K562 (cell line): ENCODE data around the gene SRPX. TPM values are rescaled to one million over a fixed set of nuclear protein-coding genes. Genes with fewer than 3 reads are reported as not detected.
A peak's percentile ranks its signal among the peaks of the same experiment; 100 is the strongest.

Experiments
- ATAC-seq: fragments of 200-7000 bp; cut with Tn5 transposase; 3 replicates; pipeline ENCODE4 v1.9.1; 2020; ENCODE audit warnings: moderate library complexity
- Bru-seq: library from RNA; stranded (reverse); fragments of 400-500 nt; gene quantifications from one replicate; lab custom pipeline; 2021; lab: Mats Ljungman, UMichigan
- BruChase-seq, 2 experiments: library from RNA; stranded (reverse); fragments of 400-500 nt; gene quantifications; one replicate each; lab custom pipeline; 2021; lab: Mats Ljungman, UMichigan
- BruUV-seq: library from RNA; stranded (reverse); fragments of 400-500 nt; replicated peaks from 2 replicates; lab custom pipeline; 2021; lab: Mats Ljungman, UMichigan
- CTCF ChIA-PET: fragments of 300-600 bp; formaldehyde crosslinking; extraction: SDS; loops from one replicate; lab custom pipeline; 2021; ENCODE audit warnings: low intra/inter-chr PET ratio; lab: Yijun Ruan, JAX
- POLR2A ChIA-PET: fragments of 300-600, 350-650 bp; sonication (Branson Sonifier 250); formaldehyde crosslinking; extraction: SDS; loops from one replicate; lab custom pipeline; 2021; ENCODE audit warnings: antibody characterized with exemption, inconsistent platforms; lab: Yijun Ruan, JAX
- DNase-seq, 4 experiments: peaks; one replicate each; pipeline versions ENCODE4 v3.0.0 to v3.0.0-alpha.2; 2011 to 2018; ENCODE audit warnings: low spot score in 3 of 4, mixed read lengths in 3 of 4; ENCODE audit errors: extremely low read depth in 1 of 4
- FAIRE-seq: peaks from 2 replicates; lab custom pipeline; 2011; peaks lifted over from hg19 to GRCh38; lab: Jason Lieb, UNC
- H2AFZ ChIP-seq: 2 replicates; pipeline ENCODE4 v1.6.0; 2011; ENCODE audit warnings: low read depth, low read length, control low read depth, inconsistent platforms
- H3K27ac ChIP-seq: fragments of 200-600 bp; 3 replicates; pipeline ENCODE4 v1.8.0; 2011; ENCODE audit warnings: low read depth, mild to moderate bottlenecking, control low read depth, inconsistent platforms, low read length, moderate library complexity, mixed read lengths; ENCODE audit errors: extremely low read depth
- H3K27me3 ChIP-seq, 2 experiments: fragments of 300-600 bp in 1 of 2; 2 replicates in 1 of 2; 3 replicates in 1 of 2; pipeline versions ENCODE4 v1.6.0 to v1.8.0; 2011; ENCODE audit warnings: inconsistent platforms in 2 of 2, low read length in 2 of 2, mild to moderate bottlenecking in 1 of 2, mixed read lengths in 1 of 2, moderate library complexity in 1 of 2; ENCODE audit not compliant: control insufficient read depth in 2 of 2, insufficient read depth in 2 of 2
- H3K36me3 ChIP-seq: fragments of 300-600 bp; 3 replicates; pipeline ENCODE4 v1.8.0; 2011; ENCODE audit warnings: mild to moderate bottlenecking, low read length, inconsistent platforms; ENCODE audit not compliant: control insufficient read depth, insufficient read depth
- H3K4me1 ChIP-seq, 2 experiments: fragments of 200-600 bp in 1 of 2; replicated peaks in 1 of 2; 2 replicates in 1 of 2; 3 replicates in 1 of 2; pipeline versions ENCODE4 v1.5.1 to v1.8.0; 2011; ENCODE audit warnings: inconsistent platforms in 2 of 2, low read length in 2 of 2, mild to moderate bottlenecking in 1 of 2, mixed read lengths in 1 of 2, moderate library complexity in 1 of 2; ENCODE audit not compliant: control insufficient read depth in 2 of 2, insufficient read depth in 2 of 2
- H3K4me2 ChIP-seq: 2 replicates; pipeline ENCODE4 v1.6.1; 2011; ENCODE audit warnings: low read length, control low read depth, inconsistent platforms, mixed read lengths; ENCODE audit not compliant: insufficient read depth
- H3K4me3 ChIP-seq: fragments of 200-600 bp; sonication (generic), shearing (Covaris generic); 2 replicates; pipeline ENCODE4 v1.5.1; 2016; ENCODE audit warnings: control low read depth, inconsistent platforms
- H3K79me2 ChIP-seq: fragments of 200-600 bp; 3 replicates; pipeline ENCODE4 v1.8.0; 2011; ENCODE audit warnings: low read length, inconsistent platforms; ENCODE audit not compliant: control insufficient read depth, insufficient read depth
- H3K9ac ChIP-seq, 2 experiments: 2 replicates each; pipeline versions ENCODE4 v1.6.0 to v1.6.1; 2011; ENCODE audit warnings: low read depth in 2 of 2, low read length in 2 of 2, control low read depth in 1 of 2, inconsistent platforms in 1 of 2, mild to moderate bottlenecking in 1 of 2, mixed read lengths in 1 of 2; ENCODE audit not compliant: insufficient read depth in 1 of 2
- H3K9me1 ChIP-seq: one replicate; pipeline ENCODE4 v1.6.0; 2011; ENCODE audit warnings: inconsistent platforms, mild to moderate bottlenecking, low read length, moderate library complexity; ENCODE audit not compliant: control insufficient read depth, insufficient read depth
- H3K9me3 ChIP-seq: replicated peaks from 2 replicates; pipeline ENCODE4 v1.5.1; 2011; ENCODE audit warnings: low read depth, low read length, inconsistent platforms; ENCODE audit not compliant: control insufficient read depth, insufficient read depth
- H4K20me1 ChIP-seq: replicated peaks from 2 replicates; pipeline ENCODE4 v1.6.1; 2011; ENCODE audit warnings: low read length, inconsistent platforms, mixed read lengths; ENCODE audit not compliant: control insufficient read depth, insufficient read depth
- CTBP1 ChIP-seq: fragments of 450-650 bp; IDR thresholded peaks from 2 replicates; pipeline ENCODE4 v1.6.1; 2016; ENCODE audit warnings: borderline replicate concordance
- ETS2 ChIP-seq: IDR thresholded peaks from 2 replicates; pipeline ENCODE4 v1.6.1; 2016; ENCODE audit warnings: borderline replicate concordance, missing genetic modification characterization, mild to moderate bottlenecking, moderate library complexity, missing compliant biosample characterization; ENCODE audit not compliant: poor library complexity, severe bottlenecking
- FOSL1 ChIP-seq: fragments of 200-800 bp; sonication (Bioruptor generic); conservative IDR thresholded peaks from 2 replicates; pipeline ENCODE4 v1.6.1; 2016; ENCODE audit warnings: missing genetic modification characterization, missing compliant biosample characterization
- GTF2F1 ChIP-seq: IDR thresholded peaks from 2 replicates; pipeline ENCODE4 v1.6.1; 2011; ENCODE audit warnings: low read depth, low read length, improper control_type of control experiment
- MBD2 ChIP-seq: sonication (generic); IDR thresholded peaks from 2 replicates; pipeline ENCODE4 v1.6.1; 2016; ENCODE audit warnings: low read depth, borderline replicate concordance
- POLR2AphosphoS5 ChIP-seq: IDR thresholded peaks from 2 replicates; pipeline ENCODE4 v1.6.1; 2011; ENCODE audit warnings: mild to moderate bottlenecking, low read depth, low read length, moderate library complexity; ENCODE audit not compliant: control insufficient read depth, insufficient read depth
- POLR2H ChIP-seq: IDR thresholded peaks from 2 replicates; pipeline ENCODE4 v1.6.1; 2016; ENCODE audit warnings: missing genetic modification characterization, low read depth, mild to moderate bottlenecking, control low read depth, missing compliant biosample characterization, moderate library complexity
- ZNF217 ChIP-seq: sonication (generic); formaldehyde crosslinking; IDR thresholded peaks from 2 replicates; pipeline ENCODE4 v1.8.0; 2022; ENCODE audit warnings: mild to moderate bottlenecking, missing genetic modification reagents
- ZNF551 ChIP-seq: fragments of 250-450 bp; sonication (Bioruptor Pico); IDR thresholded peaks from 2 replicates; pipeline ENCODE4 v1.5.0; 2021; ENCODE audit warnings: mild to moderate bottlenecking, moderate library complexity
- ZNF609 ChIP-seq: sonication (generic); formaldehyde crosslinking; IDR thresholded peaks from 2 replicates; pipeline ENCODE4 v1.8.1; 2023; ENCODE audit warnings: missing genetic modification reagents, mild to moderate bottlenecking, borderline replicate concordance
- WGBS: fragments of 100-300 bp; shearing (Covaris generic); methylation state at CpG from one replicate; pipeline ENCODE4 v1.1.6; 2016; ENCODE audit warnings: low coverage, mixed read lengths; ENCODE audit not compliant: insufficient coverage; ENCODE audit errors: missing lambda C conversion rate; 5-methylcytosine and 5-hydroxymethylcytosine counted together
- in situ Hi-C: fragments of 300-500 bp; cut with MboI; formaldehyde crosslinking; loops from 4 replicates; pipeline ENCODE4 v1.15.0; 2018; ENCODE audit warnings: inconsistent platforms, mixed read lengths
- intact Hi-C: fragments of 100-400 bp; cut with micrococcal nuclease; formaldehyde crosslinking; loops from 2 replicates; pipeline ENCODE4 v1.14.2; 2022
- long read RNA-seq, 3 experiments: library from polyadenylated mRNA in 2 of 3; library from RNA in 1 of 3; unstranded in 2 of 3; stranded (forward) in 1 of 3; transcript quantifications; one replicate each; pipeline ENCODE4 v2.0.0, GENCODE V29; 2019 to 2022
- polyA minus RNA-seq, 3 experiments: library from RNA; depleted of rRNA, polyadenylated mRNA; stranded (reverse); fragments of >200 nt; gene quantifications; 2 replicates each; pipeline ENCODE4 v1.2.3, GENCODE V29; 2011
- polyA plus RNA-seq, 8 experiments: library from polyadenylated mRNA; depleted of rRNA in 4 of 8; stranded (reverse) in 5 of 8; unstranded in 3 of 8; fragments of >200 nt; fragmentation: Nextera tagmentation in 2 of 8; fragmentation: Illumina TruSeq in 1 of 8; extraction: Ambion mirVana in 2 of 8; extraction: Trizol in 1 of 8; gene quantifications; 2 replicates each; pipeline versions ENCODE4 v1.2.1 to v1.2.3, GENCODE V29; 2011 to 2014; ENCODE audit warnings: inconsistent platforms in 1 of 8, missing spikeins in 1 of 8
- total RNA-seq, 7 experiments: library from RNA; depleted of rRNA in 6 of 7; stranded (reverse); fragments of >200 nt in 6 of 7; fragmentation: Illumina TruSeq in 2 of 7; extraction: Trizol in 2 of 7; gene quantifications; 2 replicates each; pipeline versions ENCODE4 v1.2.1 to v1.2.3, GENCODE V29; 2011 to 2021; ENCODE audit warnings: low replicate concordance in 1 of 7

Gene SRPX
- not detected in 2 replicates for total RNA-seq (2011; cell fraction: chromatin; rRNA removed; ENCODE audit: low replicate concordance)
- total RNA-seq (2011; cell fraction: nucleolus; rRNA removed) = not detected in 2 replicates
- total RNA-seq (2011; cell fraction: nucleoplasm; rRNA removed) = not detected in 2 replicates
- total RNA-seq (2014; rRNA removed) = 0.08 TPM in 1 of 2 replicates, not detected in the other
- total RNA-seq (2014; rRNA removed; fragmentation: Illumina TruSeq; extraction: Trizol) = 0.15 TPM in 1 of 2 replicates, not detected in the other
- 0.43 TPM in 1 of 2 replicates, not detected in the other for total RNA-seq (2015; rRNA removed; fragmentation: Illumina TruSeq; extraction: Trizol)
- total RNA-seq (2021) = 0.45 TPM in 1 of 2 replicates, not detected in the other
- polyA plus RNA-seq (2011; rRNA removed) = 0.18 and 0.65 TPM in 2 replicates
- 0.18 and 0.36 TPM in 2 replicates for polyA plus RNA-seq (2011; cell fraction: cytosol; rRNA removed)
- polyA plus RNA-seq (2011; cell fraction: nucleus; rRNA removed) = 0.08 and 0.21 TPM in 2 replicates
- 0.36 and 1.1 TPM in 2 replicates for polyA plus RNA-seq (2012)
- 0.24 TPM in 1 of 2 replicates, not detected in the other for polyA plus RNA-seq (2014; fragmentation: Illumina TruSeq; extraction: Trizol)
- polyA plus RNA-seq (2014; fragmentation: Nextera tagmentation; extraction: Ambion mirVana) = under 1 TPM; 0.38 to 0.77 TPM
- polyA plus RNA-seq (2014; rRNA removed) = 0.11 and 0.42 TPM in 2 replicates
- 0.18 TPM in 1 of 2 replicates, not detected in the other for polyA minus RNA-seq (2011; rRNA and poly(A)+ RNA removed)
- not detected in 2 replicates for polyA minus RNA-seq (2011; cell fraction: cytosol; rRNA and poly(A)+ RNA removed)
- 0.13 TPM in 1 of 2 replicates, not detected in the other for polyA minus RNA-seq (2011; cell fraction: nucleus; rRNA and poly(A)+ RNA removed)
- percentile 4 among the genes with signal in this experiment for Bru-seq, nascent RNA
- BruChase-seq, experiment 1, labeled RNA remaining after a 2-hour chase = percentile 14 among the genes with signal in this experiment
- BruChase-seq, experiment 2, labeled RNA remaining after a 6-hour chase = percentile 13 among the genes with signal in this experiment
- long read RNA-seq, experiment 1 = 0 reads
- long read RNA-seq, experiment 2 = 0 reads
- long read RNA-seq, experiment 3 = 0 reads

GRCh38 chrX:38220415-38221390 lies at the start of gene SRPX:
TSS of gene SRPX (minus strand) at chrX:38220871. CDS start at chrX:38220792, 79 bp downstream.
- no peaks in the 10 kb centered on the region for H3K9me1 ChIP-seq
- in situ Hi-C loops = no loop called here
- H3K79me2 ChIP-seq = no peaks in the 10 kb centered on the region
- peak; percentile 28; the same call in 2 of the 3 replicates for ATAC-seq
- BruUV-seq = no TSS peak
- POLR2A ChIA-PET = interaction anchor here (0.7 kb wide), 1 partner anchor 12 kb away, joined by 3 read pairs; no protein-coding TSS in a partner anchor
- CTCF ChIA-PET = no interaction called here
- DNase-seq = no peak
- H3K36me3 ChIP-seq = no peaks in the 10 kb centered on the region
- no peak within 1 kb of the TSS for H3K27ac ChIP-seq
- peak within 1 kb of the TSS in 1 of 2 experiments; percentile 58; a peak in 1 of 4 replicates for H3K9ac ChIP-seq
- no peak for FAIRE-seq
- WGBS = 6% methylated on average over 41 of the region's 76 CpGs
- no peaks in the 10 kb centered on the region for H4K20me1 ChIP-seq
- no peaks in the 10 kb centered on the region for H3K9me3 ChIP-seq
- peaks cover 0 to 28% of the 10 kb centered on the region in 2 experiments; a peak in 2 of 5 replicates for H3K27me3 ChIP-seq
- H3K4me3 ChIP-seq = no peak within 1 kb of the TSS
- H2AFZ ChIP-seq = 0 out of 2 replicates have a peak within 1 kb of the TSS, but pooled peaks have one; percentile 24
- intact Hi-C loops = no loop called here
- peaks cover 0 to 10% of the 10 kb centered on the region in 2 experiments; a peak in 2 of 5 replicates for H3K4me1 ChIP-seq
- H3K4me2 ChIP-seq = no peak within 1 kb of the TSS
- no peak for TF ChIP-seq ZNF609 (CRISPR knock-in tag)
- no peak for TF ChIP-seq FOSL1 (tag)
- no peak for TF ChIP-seq POLR2AphosphoS5
- no peak for TF ChIP-seq ETS2 (tag)
- TF ChIP-seq POLR2H (tag) = no peak
- TF ChIP-seq ZNF217 (CRISPR knock-in tag) = no peak
- no peak for TF ChIP-seq GTF2F1
- no peak for TF ChIP-seq MBD2
- TF ChIP-seq ZNF551 = no peak
- TF ChIP-seq CTBP1 = no peak
